Panc1 (cell line): ENCODE results near the gene FAM118A. TPM values are rescaled to one million over a fixed set of nuclear protein-coding genes. Genes with fewer than 3 reads are reported as not detected.

ENCODE experiments used
- ATAC-seq: fragments of 200-7000 bp; cut with Tn5 transposase; 2 replicates; pipeline ENCODE4 v1.9.1; 2020; ENCODE audit warnings: mild to moderate bottlenecking, moderate library complexity
- BruUV-seq: library from RNA; stranded (reverse); fragments of 400-500 nt; replicated peaks from 2 replicates; lab custom pipeline; 2021; lab: Mats Ljungman, UMichigan
- CTCF ChIA-PET: fragments of 300-600 bp; sonication (Branson Sonifier 250); formaldehyde crosslinking; loops from one replicate; lab custom pipeline; 2022; ENCODE audit warnings: antibody characterized with exemption; lab: Charles Lee
- POLR2A ChIA-PET: fragments of 300-600 bp; sonication (Branson Sonifier 250); formaldehyde crosslinking; loops from one replicate; lab custom pipeline; 2022; ENCODE audit warnings: antibody characterized with exemption; lab: Charles Lee
- DNase-seq: peaks from one replicate; pipeline ENCODE4 v3.0.0-alpha.2; 2010; ENCODE audit warnings: low read depth, low spot score
- H3K27ac ChIP-seq: 2 replicates; pipeline ENCODE4 v1.5.1; 2011; ENCODE audit warnings: mild to moderate bottlenecking, low read length, inconsistent platforms
- H3K27me3 ChIP-seq: fragments of 200-500 bp; sonication (Bioruptor generic); 2 replicates; pipeline ENCODE4 v1.6.0; 2014; ENCODE audit warnings: low read length, inconsistent platforms; ENCODE audit not compliant: control insufficient read depth, insufficient read depth
- H3K36me3 ChIP-seq: fragments of 200-500 bp; sonication (Bioruptor generic); 2 replicates; pipeline ENCODE4 v1.5.1; 2014; ENCODE audit warnings: inconsistent platforms, mild to moderate bottlenecking, low read length, moderate library complexity; ENCODE audit not compliant: control insufficient read depth, insufficient read depth
- H3K4me1 ChIP-seq: 2 replicates; pipeline ENCODE4 v1.5.1; 2011; ENCODE audit warnings: inconsistent platforms, mild to moderate bottlenecking, low read length, moderate library complexity; ENCODE audit not compliant: control insufficient read depth, insufficient read depth
- H3K4me3 ChIP-seq, 2 experiments: 2 replicates each; pipeline ENCODE4 v1.5.1; 2011 to 2012; ENCODE audit warnings: low read depth in 2 of 2, low read length in 2 of 2, mild to moderate bottlenecking in 2 of 2, inconsistent platforms in 1 of 2, moderate library complexity in 1 of 2
- H3K9me3 ChIP-seq: fragments of 200-500 bp; sonication (Bioruptor generic); 2 replicates; pipeline ENCODE4 v1.5.1; 2014; ENCODE audit warnings: low read depth, mild to moderate bottlenecking, inconsistent platforms, low read length, moderate library complexity; ENCODE audit not compliant: control insufficient read depth, insufficient read depth
- CTCF ChIP-seq: fragments of 450-650 bp; IDR thresholded peaks from 2 replicates; pipeline ENCODE4 v1.5.1; 2017; ENCODE audit warnings: mild to moderate bottlenecking
- POLR2AphosphoS5 ChIP-seq: IDR thresholded peaks from 2 replicates; pipeline ENCODE4 v1.6.1; 2012; ENCODE audit warnings: mild to moderate bottlenecking, low read depth, low read length, moderate library complexity
- REST ChIP-seq, 2 experiments: IDR thresholded peaks; 2 replicates each; pipeline ENCODE4 v1.6.1; 2011 to 2012; ENCODE audit warnings: low read depth in 2 of 2, control low read depth in 1 of 2, low read length in 1 of 2, mild to moderate bottlenecking in 1 of 2, moderate library complexity in 1 of 2; ENCODE audit not compliant: insufficient read depth in 1 of 2
- SIN3A ChIP-seq: IDR thresholded peaks from 2 replicates; pipeline ENCODE4 v1.6.1; 2012; ENCODE audit warnings: low read depth, mild to moderate bottlenecking, low read length, moderate library complexity, borderline replicate concordance; ENCODE audit not compliant: insufficient read depth
- TCF7L2 ChIP-seq: IDR thresholded peaks from 2 replicates; pipeline ENCODE4 v1.6.1; 2011; ENCODE audit warnings: mild to moderate bottlenecking, low read depth, low read length, inconsistent platforms
- in situ Hi-C: cut with HindIII; loops from 2 replicates; pipeline ENCODE4 v1.10.0; 2016; ENCODE audit warnings: low sequenced_read_pairs, low pct_unique_long_range_greater_than_20kb
- intact Hi-C: fragments of 100-400 bp; cut with micrococcal nuclease; formaldehyde crosslinking; loops from one replicate; pipeline ENCODE4 v1.10.0; 2022; ENCODE audit not compliant: unreplicated experiment
- total RNA-seq: library from RNA; stranded (reverse); gene quantifications from one replicate; pipeline ENCODE4 v1.2.1, GENCODE V29; 2021; ENCODE audit not compliant: unreplicated experiment

FAM118A gene
- total RNA-seq, 1 experiment from 2014 or later: 73.2 TPM

- Histone ChIP-seq H3K4me3 (no peak overlapping the region), H3K36me3 (no peaks in the 10 kb centered on the region), H3K27ac (no peak overlapping the region), H3K27me3 (no peaks in the 10 kb centered on the region), H3K4me1 (no peaks in the 10 kb centered on the region), H3K9me3 (no peaks in the 10 kb centered on the region)
- no TSS peak for BruUV-seq
- in situ Hi-C loops: no loop called here
- intact Hi-C loops: no loop called here
- ATAC-seq: no peak
- ChIA-PET POLR2A (no interaction called here), CTCF (no interaction called here)
- TF ChIP-seq SIN3A (no peak), POLR2AphosphoS5 (no peak), CTCF (no peak)
- DNase-seq: no peak
Observed at GRCh38 chr22:45336971-45337431, 27.3 kb downstream of the FAM118A start.

- Histone ChIP-seq H3K4me3 (no peak overlapping the region), H3K9me3 (no peaks in the 10 kb centered on the region), H3K4me1 (no peaks in the 10 kb centered on the region), H3K27me3 (no peaks in the 10 kb centered on the region), H3K27ac (no peak overlapping the region), H3K36me3 (no peaks in the 10 kb centered on the region)
- POLR2A ChIA-PET: no interaction called here
- ATAC-seq (no peak), DNase-seq (no peak)
- CTCF ChIA-PET: no interaction called here
- in situ Hi-C loops (no loop called here), intact Hi-C loops (no loop called here)
- TF ChIP-seq POLR2AphosphoS5: no peak
- TF ChIP-seq REST (IDR thresholded peaks at IDR 0.05; ENCODE audit: insufficient read depth in 1 of 2, low read depth in 2 of 2, low read length in 1 of 2): no peak
- no peak for TF ChIP-seq SIN3A
- no peak for TF ChIP-seq TCF7L2
- TF ChIP-seq CTCF: no peak
- no TSS peak for BruUV-seq
Observed at GRCh38 chr22:45337536-45337935, 27.8 kb downstream of the FAM118A start.
